HFF-Myc (cell line): ENCODE data around the gene VRK1.

Source experiments
- DNase-seq: peaks from one replicate; pipeline ENCODE4 v3.0.0-alpha.2; 2011; ENCODE audit warnings: low read depth; ENCODE audit errors: extremely low read depth
- H3K4me3 ChIP-seq: replicated peaks from 2 replicates; pipeline ENCODE4 v1.5.1; 2011; ENCODE audit warnings: low read depth, mild to moderate bottlenecking, control low read depth, low read length
- TF ChIP-seq, protein P1 (sequence below): IDR thresholded peaks from 2 replicates; pipeline ENCODE4 v1.5.1; 2012; ENCODE audit warnings: mild to moderate bottlenecking, low read depth, low read length, control low read depth; ENCODE audit errors: missing control alignments

VRK1 gene

DNA sequence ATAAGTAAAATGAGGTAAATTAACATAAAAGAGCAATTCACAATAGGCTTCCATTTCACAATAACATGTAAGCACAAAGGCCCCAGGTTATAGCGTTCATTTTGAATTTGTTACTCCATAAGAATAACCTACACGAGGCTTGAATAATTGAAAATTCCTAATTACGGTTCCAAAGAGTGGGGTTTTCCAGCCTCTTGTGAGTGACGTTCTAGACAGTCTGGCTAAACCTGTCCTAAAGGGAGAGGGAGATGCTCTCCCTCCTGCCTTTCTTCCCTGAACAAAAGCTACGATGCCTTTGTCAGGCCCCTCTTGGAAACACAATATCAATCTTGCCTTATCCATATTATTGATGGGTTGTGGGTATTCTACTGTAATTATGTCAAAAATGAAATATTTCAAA lies 24.3 kb upstream of the VRK1 start:
- no peak for DNase-seq
- no peak overlapping the region for H3K4me3 ChIP-seq
- TF ChIP-seq, protein P1, sequence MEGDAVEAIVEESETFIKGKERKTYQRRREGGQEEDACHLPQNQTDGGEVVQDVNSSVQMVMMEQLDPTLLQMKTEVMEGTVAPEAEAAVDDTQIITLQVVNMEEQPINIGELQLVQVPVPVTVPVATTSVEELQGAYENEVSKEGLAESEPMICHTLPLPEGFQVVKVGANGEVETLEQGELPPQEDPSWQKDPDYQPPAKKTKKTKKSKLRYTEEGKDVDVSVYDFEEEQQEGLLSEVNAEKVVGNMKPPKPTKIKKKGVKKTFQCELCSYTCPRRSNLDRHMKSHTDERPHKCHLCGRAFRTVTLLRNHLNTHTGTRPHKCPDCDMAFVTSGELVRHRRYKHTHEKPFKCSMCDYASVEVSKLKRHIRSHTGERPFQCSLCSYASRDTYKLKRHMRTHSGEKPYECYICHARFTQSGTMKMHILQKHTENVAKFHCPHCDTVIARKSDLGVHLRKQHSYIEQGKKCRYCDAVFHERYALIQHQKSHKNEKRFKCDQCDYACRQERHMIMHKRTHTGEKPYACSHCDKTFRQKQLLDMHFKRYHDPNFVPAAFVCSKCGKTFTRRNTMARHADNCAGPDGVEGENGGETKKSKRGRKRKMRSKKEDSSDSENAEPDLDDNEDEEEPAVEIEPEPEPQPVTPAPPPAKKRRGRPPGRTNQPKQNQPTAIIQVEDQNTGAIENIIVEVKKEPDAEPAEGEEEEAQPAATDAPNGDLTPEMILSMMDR = no peak

DNA sequence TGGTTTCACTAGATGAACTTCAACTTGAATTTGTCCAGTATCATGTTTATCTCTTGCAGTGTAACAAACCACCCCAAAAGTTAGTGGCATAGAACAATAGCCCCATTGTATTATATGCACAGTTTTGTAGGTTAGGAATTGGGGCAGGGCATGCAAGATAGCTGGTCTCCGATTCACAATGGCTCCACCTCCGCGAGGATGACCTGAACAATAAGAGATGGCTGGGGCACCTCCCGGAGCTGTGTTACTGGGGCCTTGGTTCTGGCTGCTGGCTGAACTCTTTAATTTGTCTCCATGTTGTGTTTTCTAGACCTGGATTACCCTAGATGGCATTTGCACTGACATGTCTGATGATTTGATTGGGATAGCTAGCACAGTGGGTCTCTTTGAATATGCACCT lies 20.4 kb upstream of the VRK1 start:
- TF ChIP-seq, protein P1 = no peak
- no peak overlapping the region for H3K4me3 ChIP-seq
- no peak for DNase-seq

DNA sequence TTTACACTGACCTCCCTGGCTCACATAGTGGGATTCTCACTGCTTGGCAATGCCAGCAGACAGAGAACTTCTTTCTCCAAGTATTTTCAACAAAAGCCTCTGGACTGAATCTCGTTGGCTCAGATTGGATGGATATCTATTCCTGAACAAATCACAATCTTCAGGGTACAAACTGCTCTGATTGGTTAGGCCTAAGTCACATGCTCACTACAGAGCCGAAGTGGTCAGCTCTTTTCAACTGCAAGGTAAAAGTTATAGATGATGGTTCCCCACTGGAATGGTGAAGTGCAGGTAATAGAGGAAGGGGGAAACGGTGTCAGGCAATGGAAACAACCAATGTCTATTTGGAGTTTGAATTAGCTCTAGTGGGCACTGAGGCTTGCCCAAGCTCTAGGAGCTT lies 16.7 kb upstream of the VRK1 start:
- TF ChIP-seq, protein P1 = no peak

GRCh38 chr14:96781371-96781770 lies 15.8 kb upstream of the VRK1 start:
- TF ChIP-seq, protein P1 = no peak
- no peak for DNase-seq
- H3K4me3 ChIP-seq = no peak overlapping the region

More for the DNA sequence above, 16.7 kb upstream of the VRK1 start:
- no peak overlapping the region for H3K4me3 ChIP-seq
- DNase-seq = no peak

GRCh38 chr14:96782436-96782835 lies 14.7 kb upstream of the VRK1 start:
- TF ChIP-seq, protein P1 = no peak
- DNase-seq = no peak
- no peak overlapping the region for H3K4me3 ChIP-seq

DNA sequence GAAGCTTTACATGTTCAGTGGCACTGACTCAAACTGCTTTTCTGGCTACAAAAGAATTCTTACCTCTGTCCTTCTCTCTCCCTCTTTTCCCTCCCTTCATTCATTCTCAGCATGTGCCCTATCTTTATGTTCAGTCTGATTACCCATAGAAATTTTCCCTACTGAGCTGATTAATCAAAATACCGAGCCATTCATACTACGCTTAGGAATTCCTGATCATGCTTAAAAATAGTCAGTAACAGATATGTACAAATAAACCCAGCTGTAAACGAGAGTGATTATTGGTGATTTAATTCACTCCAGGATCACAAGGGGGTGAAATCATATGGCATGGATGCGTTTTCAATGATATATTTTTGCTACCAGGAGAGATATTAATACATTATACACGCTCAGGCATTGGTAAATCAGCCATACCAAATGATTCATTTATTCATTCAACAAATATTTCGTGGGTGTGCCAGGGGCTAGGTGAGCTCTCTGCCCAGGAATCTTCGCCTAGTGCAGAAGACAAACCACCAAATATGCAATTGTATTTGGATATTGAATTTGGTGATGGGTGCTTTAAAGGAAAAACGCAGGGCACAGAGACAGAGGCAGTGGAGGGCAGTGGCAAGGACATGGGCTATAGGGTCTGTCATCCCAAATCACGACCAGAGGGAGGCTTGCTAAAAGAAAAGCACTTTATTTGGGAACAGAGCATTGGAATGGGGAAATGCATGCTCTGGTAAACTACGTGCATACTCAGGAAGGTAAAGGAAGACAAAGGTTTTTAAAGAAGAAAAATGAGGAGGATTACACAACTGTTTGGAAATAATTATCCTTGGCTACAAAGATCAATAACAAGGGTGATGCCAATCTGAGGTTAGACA lies 13.9 kb upstream of the VRK1 start:
- no peak for DNase-seq
- H3K4me3 ChIP-seq = no peak overlapping the region
- TF ChIP-seq, protein P1 = no peak

- no peak overlapping the region for H3K4me3 ChIP-seq
- no peak for DNase-seq
- TF ChIP-seq, protein P1 = no peak
These were observed 13.3 kb upstream of the VRK1 start for GRCh38 chr14:96783915-96784224.
